Mononuclear cell (primary cell): ENCODE results near the gene MAGI1. TPM values are rescaled to one million over a fixed set of nuclear protein-coding genes. Genes with fewer than 3 reads are reported as not detected.

Experiments
- H3K27me3 ChIP-seq: 2 replicates; pipeline ENCODE4 v1.6.0; 2011; ENCODE audit warnings: low read length, control low read depth; ENCODE audit not compliant: insufficient read depth
- H3K4me1 ChIP-seq: 2 replicates; pipeline ENCODE4 v1.5.1; 2011; ENCODE audit warnings: mild to moderate bottlenecking, low read length, control low read depth; ENCODE audit not compliant: insufficient read depth
- H3K4me3 ChIP-seq: 2 replicates; pipeline ENCODE4 v1.5.1; 2011; ENCODE audit warnings: mild to moderate bottlenecking, low read length, moderate library complexity
- H3K9me3 ChIP-seq: 2 replicates; pipeline ENCODE4 v1.5.1; 2011; ENCODE audit warnings: low read depth, mild to moderate bottlenecking, control low read depth, low read length
- total RNA-seq: library from RNA; depleted of rRNA; stranded (reverse); fragments of >200 nt; gene quantifications from one replicate; pipeline ENCODE4 v1.2.3, GENCODE V29; 2012

Gene MAGI1
- total RNA-seq, 1 donor, result not detected

GRCh38 chr3:65979731-65980130, 59.0 kb downstream of the MAGI1 start:
- no peaks in the 10 kb centered on the region for H3K9me3 ChIP-seq
- no peak overlapping the region for H3K4me3 ChIP-seq
- no peaks in the 10 kb centered on the region for H3K4me1 ChIP-seq
- H3K27me3 ChIP-seq, result no peaks in the 10 kb centered on the region

- Histone ChIP-seq H3K9me3 (no peaks in the 10 kb centered on the region), H3K4me3 (no peak overlapping the region), H3K4me1 (no peaks in the 10 kb centered on the region), H3K27me3 (no peaks in the 10 kb centered on the region)
Observed at GRCh38 chr3:65979162-65979561, 59.6 kb downstream of the MAGI1 start.

GRCh38 chr3:65978116-65978515, 60.6 kb downstream of the MAGI1 start:
- Histone ChIP-seq H3K9me3 (no peaks in the 10 kb centered on the region), H3K4me1 (no peaks in the 10 kb centered on the region), H3K27me3 (no peaks in the 10 kb centered on the region), H3K4me3 (no peak overlapping the region)

GRCh38 chr3:65975032-65975431, 63.7 kb downstream of the MAGI1 start:
- Histone ChIP-seq H3K4me1 (no peaks in the 10 kb centered on the region), H3K27me3 (no peaks in the 10 kb centered on the region), H3K9me3 (no peaks in the 10 kb centered on the region), H3K4me3 (no peak overlapping the region)

- Histone ChIP-seq H3K4me1 (no peaks in the 10 kb centered on the region), H3K27me3 (no peaks in the 10 kb centered on the region), H3K9me3 (no peaks in the 10 kb centered on the region), H3K4me3 (no peak overlapping the region)
Observed at GRCh38 chr3:65974509-65974908, 64.2 kb downstream of the MAGI1 start.

- no peaks in the 10 kb centered on the region for H3K27me3 ChIP-seq
- no peaks in the 10 kb centered on the region for H3K4me1 ChIP-seq
- no peak overlapping the region for H3K4me3 ChIP-seq
- no peaks in the 10 kb centered on the region for H3K9me3 ChIP-seq
Observed at GRCh38 chr3:65972765-65973164, 66.0 kb downstream of the MAGI1 start.

GRCh38 chr3:65971293-65972252, 67.1 kb downstream of the MAGI1 start:
- H3K4me1 ChIP-seq, result no peaks in the 10 kb centered on the region
- no peaks in the 10 kb centered on the region for H3K9me3 ChIP-seq
- no peak overlapping the region for H3K4me3 ChIP-seq
- no peaks in the 10 kb centered on the region for H3K27me3 ChIP-seq

- no peaks in the 10 kb centered on the region for H3K27me3 ChIP-seq
- no peaks in the 10 kb centered on the region for H3K9me3 ChIP-seq
- no peak overlapping the region for H3K4me3 ChIP-seq
- H3K4me1 ChIP-seq, result no peaks in the 10 kb centered on the region
Observed at GRCh38 chr3:65968996-65969395, 69.7 kb downstream of the MAGI1 start.

- no peaks in the 10 kb centered on the region for H3K4me1 ChIP-seq
- no peak overlapping the region for H3K4me3 ChIP-seq
- H3K9me3 ChIP-seq, result no peaks in the 10 kb centered on the region
- no peaks in the 10 kb centered on the region for H3K27me3 ChIP-seq
Observed at GRCh38 chr3:65967451-65967850, 71.3 kb downstream of the MAGI1 start.

- H3K4me3 ChIP-seq, result no peak overlapping the region
- no peaks in the 10 kb centered on the region for H3K4me1 ChIP-seq
- H3K27me3 ChIP-seq, result no peaks in the 10 kb centered on the region
- H3K9me3 ChIP-seq, result no peaks in the 10 kb centered on the region
Observed at GRCh38 chr3:65964838-65965237, 73.9 kb downstream of the MAGI1 start.

GRCh38 chr3:65963787-65964677, 74.7 kb downstream of the MAGI1 start:
- no peaks in the 10 kb centered on the region for H3K9me3 ChIP-seq
- H3K27me3 ChIP-seq, result no peaks in the 10 kb centered on the region
- H3K4me1 ChIP-seq, result no peaks in the 10 kb centered on the region
- no peak overlapping the region for H3K4me3 ChIP-seq

- Histone ChIP-seq H3K9me3 (no peaks in the 10 kb centered on the region), H3K4me1 (no peaks in the 10 kb centered on the region), H3K27me3 (no peaks in the 10 kb centered on the region), H3K4me3 (no peak overlapping the region)
Observed at GRCh38 chr3:65961733-65962132, 77.0 kb downstream of the MAGI1 start.

- Histone ChIP-seq H3K4me3 (no peak overlapping the region), H3K4me1 (no peaks in the 10 kb centered on the region), H3K27me3 (no peaks in the 10 kb centered on the region), H3K9me3 (no peaks in the 10 kb centered on the region)
Observed at GRCh38 chr3:65961128-65961527, 77.6 kb downstream of the MAGI1 start.

GRCh38 chr3:65960087-65960486, 78.6 kb downstream of the MAGI1 start:
- no peak overlapping the region for H3K4me3 ChIP-seq
- no peaks in the 10 kb centered on the region for H3K27me3 ChIP-seq
- H3K4me1 ChIP-seq, result no peaks in the 10 kb centered on the region
- no peaks in the 10 kb centered on the region for H3K9me3 ChIP-seq

GRCh38 chr3:65958216-65958615, 80.5 kb downstream of the MAGI1 start:
- Histone ChIP-seq H3K9me3 (no peaks in the 10 kb centered on the region), H3K27me3 (no peaks in the 10 kb centered on the region), H3K4me1 (no peaks in the 10 kb centered on the region)

More at GRCh38 chr3:65958216-65958615, 80.5 kb downstream of the MAGI1 start:
- H3K4me3 ChIP-seq, result no peak overlapping the region
